ENCODE results near the gene CITED4. TPM values are rescaled to one million over a fixed set of nuclear protein-coding genes. Genes with fewer than 3 reads are reported as not detected.

The CITED4 gene
- total RNA-seq, 1 donor from 2014 or later: 3.6 TPM

- no peaks in the 10 kb centered on the region for H3K9me3 Mint-ChIP-seq (ENCODE audit: unreplicated experiment)
- H3K36me3 Mint-ChIP-seq (ENCODE audit: low read depth, unreplicated experiment): no peaks in the 10 kb centered on the region
- H3K4me1 Mint-ChIP-seq (ENCODE audit: unreplicated experiment): peaks cover 25% of the 10 kb centered on the region
- TF ChIP-seq CTCF (IDR thresholded peaks at IDR 0.05; ENCODE audit: unreplicated experiment): no peak
- no peak for DNase-seq (ENCODE audit: low spot score)
- peaks cover 1% of the 10 kb centered on the region for H3K27me3 Mint-ChIP-seq (ENCODE audit: unreplicated experiment)
- H3K4me3 Mint-ChIP-seq (ENCODE audit: unreplicated experiment): peak overlapping the region; percentile 38
- H3K27ac Mint-ChIP-seq (ENCODE audit: unreplicated experiment): peak overlapping the region; percentile 86
Observed at GRCh38 chr1:40824591-40825434, 37.4 kb downstream of the CITED4 start.

- Mint-ChIP-seq H3K27ac (ENCODE audit: unreplicated experiment) (no peak overlapping the region), H3K4me3 (ENCODE audit: unreplicated experiment) (no peak overlapping the region), H3K36me3 (ENCODE audit: low read depth, unreplicated experiment) (no peaks in the 10 kb centered on the region)
Observed at GRCh38 chr1:40823983-40824382, 38.2 kb downstream of the CITED4 start.

GRCh38 chr1:40823345-40823744 is 38.8 kb downstream of the CITED4 start:
- no peaks in the 10 kb centered on the region for H3K9me3 Mint-ChIP-seq (ENCODE audit: unreplicated experiment)
- no peak for DNase-seq (ENCODE audit: low spot score)
- no peak for TF ChIP-seq CTCF (IDR thresholded peaks at IDR 0.05; ENCODE audit: unreplicated experiment)
- peak overlapping the region; percentile 37 for H3K27ac Mint-ChIP-seq (ENCODE audit: unreplicated experiment)
- H3K4me3 Mint-ChIP-seq (ENCODE audit: unreplicated experiment): no peak overlapping the region
- H3K4me1 Mint-ChIP-seq (ENCODE audit: unreplicated experiment): peaks cover 27% of the 10 kb centered on the region
- no peaks in the 10 kb centered on the region for H3K36me3 Mint-ChIP-seq (ENCODE audit: low read depth, unreplicated experiment)
- no peaks in the 10 kb centered on the region for H3K27me3 Mint-ChIP-seq (ENCODE audit: unreplicated experiment)

More at GRCh38 chr1:40823983-40824382, 38.2 kb downstream of the CITED4 start:
- H3K9me3 Mint-ChIP-seq (ENCODE audit: unreplicated experiment): no peaks in the 10 kb centered on the region
- DNase-seq (ENCODE audit: low spot score): no peak
- peaks cover under 1% of the 10 kb centered on the region for H3K27me3 Mint-ChIP-seq (ENCODE audit: unreplicated experiment)
- H3K4me1 Mint-ChIP-seq (ENCODE audit: unreplicated experiment): peaks cover 27% of the 10 kb centered on the region
- TF ChIP-seq CTCF (IDR thresholded peaks at IDR 0.05; ENCODE audit: unreplicated experiment): no peak

- H3K27me3 Mint-ChIP-seq (ENCODE audit: unreplicated experiment): peaks cover 1% of the 10 kb centered on the region
- no peaks in the 10 kb centered on the region for H3K9me3 Mint-ChIP-seq (ENCODE audit: unreplicated experiment)
- H3K36me3 Mint-ChIP-seq (ENCODE audit: low read depth, unreplicated experiment): no peaks in the 10 kb centered on the region
- DNase-seq (ENCODE audit: low spot score): no peak
- TF ChIP-seq CTCF (IDR thresholded peaks at IDR 0.05; ENCODE audit: unreplicated experiment): no peak
- peak overlapping the region; percentile 37 for H3K27ac Mint-ChIP-seq (ENCODE audit: unreplicated experiment)
- no peak overlapping the region for H3K4me3 Mint-ChIP-seq (ENCODE audit: unreplicated experiment)
- peaks cover 27% of the 10 kb centered on the region for H3K4me1 Mint-ChIP-seq (ENCODE audit: unreplicated experiment)
Observed at GRCh38 chr1:40822890-40823289, 39.3 kb downstream of the CITED4 start.

All from endothelial cell (in vitro differentiated cells).